Mammary epithelial cell (primary cell): ENCODE data around the gene ARMH4.

Experiments
- EZH2 ChIP-seq: IDR thresholded peaks from 2 replicates; pipeline ENCODE4 v1.6.1; 2012; ENCODE audit warnings: low read length, inconsistent platforms, borderline replicate concordance
- TF ChIP-seq, protein P1 (sequence below), 2 donors: IDR thresholded peaks in 1 of 2; conservative IDR thresholded peaks in 1 of 2; 2 replicates each; pipeline ENCODE4 v1.5.1; 2011 to 2012; ENCODE audit warnings: inconsistent platforms in 2 of 2, low read length in 2 of 2, mild to moderate bottlenecking in 2 of 2, control low read depth in 1 of 2, low read depth in 1 of 2; ENCODE audit not compliant: insufficient read depth in 1 of 2; ENCODE audit errors: extremely low read depth in 1 of 2

DNA sequence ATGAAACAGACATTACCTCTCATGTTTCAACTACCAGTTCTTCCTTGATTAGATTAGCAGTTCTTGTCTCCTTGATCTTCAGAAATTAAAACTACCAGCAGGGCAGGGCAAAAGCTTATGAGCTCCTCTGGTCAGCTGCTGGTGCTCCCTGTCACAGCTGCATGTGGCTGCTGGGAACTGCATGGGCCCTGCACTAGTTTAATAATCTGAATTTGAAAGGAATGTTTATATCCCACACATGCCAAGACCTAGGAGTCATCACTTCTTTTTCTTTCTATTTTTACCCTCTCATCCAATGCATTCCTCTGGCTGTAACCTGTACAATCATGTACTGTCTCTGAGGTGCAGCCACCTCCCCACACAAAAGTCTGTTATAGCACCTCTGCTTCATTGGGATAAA lies 73.9 kb downstream of the ARMH4 start:
- TF ChIP-seq, protein P1, sequence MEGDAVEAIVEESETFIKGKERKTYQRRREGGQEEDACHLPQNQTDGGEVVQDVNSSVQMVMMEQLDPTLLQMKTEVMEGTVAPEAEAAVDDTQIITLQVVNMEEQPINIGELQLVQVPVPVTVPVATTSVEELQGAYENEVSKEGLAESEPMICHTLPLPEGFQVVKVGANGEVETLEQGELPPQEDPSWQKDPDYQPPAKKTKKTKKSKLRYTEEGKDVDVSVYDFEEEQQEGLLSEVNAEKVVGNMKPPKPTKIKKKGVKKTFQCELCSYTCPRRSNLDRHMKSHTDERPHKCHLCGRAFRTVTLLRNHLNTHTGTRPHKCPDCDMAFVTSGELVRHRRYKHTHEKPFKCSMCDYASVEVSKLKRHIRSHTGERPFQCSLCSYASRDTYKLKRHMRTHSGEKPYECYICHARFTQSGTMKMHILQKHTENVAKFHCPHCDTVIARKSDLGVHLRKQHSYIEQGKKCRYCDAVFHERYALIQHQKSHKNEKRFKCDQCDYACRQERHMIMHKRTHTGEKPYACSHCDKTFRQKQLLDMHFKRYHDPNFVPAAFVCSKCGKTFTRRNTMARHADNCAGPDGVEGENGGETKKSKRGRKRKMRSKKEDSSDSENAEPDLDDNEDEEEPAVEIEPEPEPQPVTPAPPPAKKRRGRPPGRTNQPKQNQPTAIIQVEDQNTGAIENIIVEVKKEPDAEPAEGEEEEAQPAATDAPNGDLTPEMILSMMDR (conservative IDR thresholded peaks at IDR 0.05 in 1 of 2, IDR thresholded peaks at IDR 0.05 in 1 of 2; ENCODE audit: extremely low read depth in 1 of 2, insufficient read depth in 1 of 2, low read depth in 1 of 2, low read length in 2 of 2): no peak
- TF ChIP-seq EZH2: no peak
